GM12864 (cell line): ENCODE measurements around the gene PAPPA2.

ENCODE experiments used
- DNase-seq: peaks from one replicate; pipeline ENCODE4 v3.0.0-alpha.2; 2011; ENCODE audit warnings: low read depth
- H3K4me3 ChIP-seq: 2 replicates; pipeline ENCODE4 v1.5.1; 2011; ENCODE audit warnings: mild to moderate bottlenecking, low read depth, low read length, control low read depth
- CTCF ChIP-seq: IDR thresholded peaks from 2 replicates; pipeline ENCODE4 v1.5.1; 2011; ENCODE audit warnings: low read depth, mild to moderate bottlenecking, moderate library complexity, low read length, control low read depth, inconsistent platforms; ENCODE audit errors: missing control alignments

The PAPPA2 gene

GRCh38 chr1:176522310-176522845 lies 59.4 kb downstream of the PAPPA2 start:
- no peak for TF ChIP-seq CTCF
- no peak overlapping the region for H3K4me3 ChIP-seq
- DNase-seq, result no peak

GRCh38 chr1:176529395-176530090 lies 66.6 kb downstream of the PAPPA2 start:
- H3K4me3 ChIP-seq, result no peak overlapping the region
- TF ChIP-seq CTCF, result no peak
- no peak for DNase-seq

- H3K4me3 ChIP-seq, result no peak overlapping the region
Measured at GRCh38 chr1:176531036-176531435, 68.1 kb downstream of the PAPPA2 start.

GRCh38 chr1:176531921-176532897 lies 69.2 kb downstream of the PAPPA2 start:
- no peak for DNase-seq
- no peak overlapping the region for H3K4me3 ChIP-seq
- TF ChIP-seq CTCF, result no peak

More at GRCh38 chr1:176531036-176531435, 68.1 kb downstream of the PAPPA2 start:
- no peak for DNase-seq
- no peak for TF ChIP-seq CTCF

- TF ChIP-seq CTCF, result no peak
- no peak for DNase-seq
- H3K4me3 ChIP-seq, result no peak overlapping the region
Measured at GRCh38 chr1:176533020-176533419, 70.0 kb downstream of the PAPPA2 start.

- no peak overlapping the region for H3K4me3 ChIP-seq
- TF ChIP-seq CTCF, result no peak
- DNase-seq, result no peak
Measured at GRCh38 chr1:176536588-176536987, 73.6 kb downstream of the PAPPA2 start.
